Activated CD4-positive, CD25-positive, alpha-beta regulatory T cell (primary cell): ENCODE measurements around the gene TXNDC2.
"Not testable (repeated sequence)": the region's sequence is repeated elsewhere in the genome, so short reads cannot be mapped to it uniquely, and the experiment has no call there.

Experiments
- DNase-seq, 4 experiments: peaks; one replicate each; lab custom pipeline; 2025; lab: John Stamatoyannopoulos, UW

TXNDC2 gene

DNA sequence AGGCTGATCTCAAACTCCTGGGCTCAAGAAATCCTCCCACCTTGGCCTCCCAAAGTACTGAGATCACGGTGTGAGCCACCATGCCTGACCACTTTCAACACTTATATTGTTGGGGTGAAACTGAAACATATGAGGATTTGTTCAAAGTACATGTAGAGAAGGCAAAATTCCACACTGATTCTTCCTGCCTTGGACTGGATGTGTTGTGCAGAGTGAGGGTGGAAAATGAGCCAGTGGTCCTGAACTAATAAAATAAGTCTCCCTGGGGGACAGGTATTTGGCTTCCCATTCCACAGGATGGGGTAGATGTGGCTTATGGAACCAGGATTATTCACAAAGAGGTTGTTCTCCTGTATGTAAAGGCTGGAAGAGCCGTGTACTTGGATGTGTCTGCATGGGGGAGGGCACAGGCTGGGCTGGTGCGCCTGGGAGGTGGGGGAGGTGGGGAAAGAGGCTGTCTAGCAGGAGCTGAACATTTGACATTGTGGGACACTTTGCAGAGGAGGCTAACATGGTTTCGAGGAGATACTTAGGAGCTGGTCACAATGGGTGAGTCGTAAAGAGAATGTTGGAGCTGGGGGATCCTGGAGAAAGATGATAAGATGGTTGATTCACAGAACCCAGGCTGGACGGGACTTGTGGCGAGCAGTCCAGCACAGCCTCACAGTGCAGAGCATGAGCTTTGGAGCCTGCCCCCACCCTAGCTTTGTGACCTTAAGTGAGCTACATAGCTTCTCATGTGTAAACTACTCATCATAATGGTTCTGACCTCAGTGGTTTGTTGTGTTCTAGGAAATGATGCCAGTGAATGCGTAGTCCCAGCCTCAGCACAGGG, at the start of gene TXNDC2:
TSS of gene TXNDC2 (plus strand) at position 804 of the 835 bp plus-strand sequence. CDS start 708 bp downstream, outside the sequence.
- DNase-seq = no peak

DNA sequence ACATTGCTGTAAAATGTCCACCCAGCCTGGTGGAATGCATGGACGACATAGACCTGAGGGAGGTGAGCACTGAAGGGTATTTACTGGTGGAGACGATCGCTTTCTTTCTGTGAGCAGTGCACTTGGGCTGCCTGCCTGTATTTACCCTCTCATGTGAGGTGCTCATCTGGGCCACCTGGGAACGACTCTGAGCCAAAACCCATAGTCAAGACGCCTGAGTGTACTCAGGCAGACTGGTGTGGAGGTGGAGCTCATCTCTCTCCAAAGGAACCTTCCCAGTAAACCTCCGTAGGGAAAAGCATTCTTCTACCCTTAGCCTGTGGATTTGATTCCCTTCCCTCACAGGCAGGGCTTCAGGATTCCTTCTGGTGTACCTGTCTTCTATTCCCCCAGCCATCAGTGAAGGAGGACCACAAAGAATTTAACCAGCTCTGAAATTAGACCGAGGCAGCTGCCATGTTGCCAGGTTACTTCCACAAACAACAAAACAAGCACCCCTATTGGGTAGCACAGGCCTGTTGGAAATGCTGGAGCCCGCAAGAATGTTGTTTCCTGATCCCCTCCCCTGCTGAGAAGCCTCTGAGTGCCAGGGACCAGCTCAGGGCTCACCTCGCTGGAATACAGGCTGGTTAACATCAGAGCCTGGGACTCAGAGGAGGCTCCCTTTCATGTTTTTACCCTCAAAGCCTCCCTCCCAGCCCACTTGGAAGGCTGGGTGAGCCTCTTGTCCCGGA, 47.5 kb upstream of the TXNDC2 start:
- no peak for DNase-seq

DNA sequence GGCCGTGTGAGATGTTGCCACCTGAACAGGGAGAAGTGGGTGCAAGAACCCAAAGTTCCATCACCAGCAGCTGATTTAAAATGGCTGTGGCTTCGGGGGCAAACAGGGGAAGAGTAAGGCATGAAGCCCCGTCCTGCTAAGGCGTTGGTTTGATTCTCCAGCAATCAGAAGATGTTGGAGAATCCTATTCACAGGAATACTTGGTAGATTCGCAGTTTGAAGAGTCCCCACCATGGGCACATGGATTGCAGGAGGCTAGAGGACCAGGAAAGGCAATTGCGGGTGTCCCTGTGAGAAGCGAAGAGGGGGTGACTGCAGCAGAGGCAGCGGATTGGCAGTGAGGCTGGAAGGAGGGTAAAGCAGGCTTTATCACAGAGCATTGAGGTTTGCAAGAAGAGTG, 46.6 kb upstream of the TXNDC2 start:
- DNase-seq = no peak

DNA sequence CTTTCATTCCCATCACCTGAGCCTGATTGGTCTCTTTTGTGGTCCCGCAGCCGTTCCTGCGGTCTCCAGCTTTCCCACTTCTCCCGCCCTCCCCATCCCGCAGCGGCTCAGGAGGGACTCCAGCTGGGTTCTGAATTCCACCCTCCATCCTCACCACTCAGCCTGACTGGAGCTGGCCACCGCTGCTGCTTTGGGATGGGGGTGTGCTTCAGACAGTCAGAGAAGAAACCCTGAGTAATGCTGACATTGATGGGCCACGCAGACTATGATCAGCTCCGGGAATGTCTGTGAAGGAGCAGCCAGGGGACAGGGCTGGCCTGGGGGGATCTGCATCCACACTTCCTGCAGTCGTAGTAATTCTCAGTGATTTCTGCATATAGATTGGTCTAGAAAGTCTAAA, 45.9 kb upstream of the TXNDC2 start:
- no peak for DNase-seq

DNA sequence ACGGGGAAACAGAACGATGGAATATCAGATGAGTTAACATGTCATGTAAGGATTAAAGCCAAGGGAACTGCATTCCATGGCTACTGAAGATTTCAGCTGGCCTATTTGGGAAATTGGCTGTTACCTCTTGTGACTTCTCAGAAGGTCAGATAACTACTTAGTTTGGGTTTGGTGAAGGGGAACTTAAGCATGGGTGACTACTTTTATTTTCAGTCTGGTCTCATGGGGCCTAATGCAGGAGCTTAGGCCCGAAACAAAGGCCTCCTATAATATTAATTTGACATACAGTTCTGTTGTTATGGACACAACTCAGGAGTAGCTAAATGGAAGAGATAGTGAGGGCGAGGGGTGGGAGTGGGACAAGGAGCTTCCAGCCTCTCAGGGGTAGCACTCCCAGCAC, 44.0 kb upstream of the TXNDC2 start:
- DNase-seq = no peak

DNA sequence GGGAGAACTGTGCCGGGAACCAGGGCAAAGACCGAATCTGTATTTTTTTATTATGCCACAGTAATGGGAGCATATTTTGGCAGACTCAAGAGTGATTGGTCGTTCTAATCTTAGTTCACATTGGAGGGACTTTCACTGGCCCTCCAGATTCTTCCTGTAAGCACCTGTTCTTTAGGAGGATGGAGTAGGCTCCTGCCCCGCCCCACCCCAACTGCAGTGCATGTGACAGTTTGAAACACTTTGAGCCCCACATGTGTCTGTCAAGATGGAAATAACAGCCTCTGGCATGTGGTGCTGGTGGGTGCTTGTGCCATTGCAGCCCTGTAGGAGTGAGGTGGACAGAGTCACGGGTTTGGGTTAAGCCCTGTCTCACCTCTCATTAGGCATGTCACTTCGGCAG, 43.3 kb upstream of the TXNDC2 start:
- DNase-seq = no peak

DNA sequence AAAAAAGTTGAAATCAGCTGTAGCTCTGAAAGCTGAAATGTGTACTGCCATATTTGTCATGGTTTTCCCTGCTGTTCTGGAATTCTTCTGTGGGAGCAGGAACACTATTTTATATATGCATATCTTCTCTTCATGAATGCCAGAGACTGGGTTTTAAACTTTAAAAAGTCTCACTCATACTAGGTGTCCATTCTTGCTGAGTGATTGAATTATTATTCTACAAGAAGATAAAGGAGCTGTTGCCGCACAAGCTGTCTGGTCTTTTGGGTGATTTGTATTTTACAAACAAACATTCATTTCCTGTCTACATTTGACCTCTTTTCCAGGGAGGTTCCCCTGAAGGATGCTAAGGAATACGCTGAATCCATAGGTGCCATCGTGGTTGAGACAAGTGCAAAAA, 40.5 kb upstream of the TXNDC2 start:
- no peak for DNase-seq

DNA sequence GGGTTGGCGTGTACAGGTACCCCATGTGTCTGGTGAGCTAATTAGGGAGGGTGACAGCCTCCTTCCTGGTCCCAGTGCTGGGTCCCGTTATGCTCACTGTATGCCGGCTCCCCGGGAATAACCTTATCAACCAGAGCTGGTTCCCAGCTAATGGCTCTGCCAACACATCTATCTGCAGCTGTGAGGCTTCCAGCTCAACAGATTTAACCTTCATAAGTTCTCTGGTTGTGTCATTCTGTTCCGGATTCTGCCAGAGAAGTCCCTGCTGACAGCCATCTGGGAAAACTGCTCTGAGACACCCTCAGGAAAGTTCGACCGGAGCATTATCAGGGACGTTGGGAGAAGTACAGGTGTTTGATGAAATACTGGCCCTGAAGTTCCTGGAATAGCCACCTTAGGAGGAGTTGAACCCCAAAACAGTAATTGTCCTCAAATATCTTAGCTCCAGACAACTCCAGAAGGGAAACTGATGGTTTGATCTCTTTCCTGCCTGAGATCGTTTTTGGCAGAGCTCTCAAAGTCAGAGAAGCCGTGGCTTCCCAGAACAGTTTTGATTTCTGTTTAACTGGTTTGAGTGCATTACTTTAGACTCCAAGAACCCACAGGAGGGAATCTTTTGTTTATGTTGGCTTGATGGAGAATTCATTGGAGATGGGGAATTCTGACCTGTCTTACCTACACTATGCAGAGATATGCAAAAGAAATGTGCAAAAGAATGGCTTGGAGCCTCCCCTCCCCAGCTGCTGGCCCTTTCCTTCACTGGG, 39.4 kb upstream of the TXNDC2 start:
- no peak for DNase-seq

DNA sequence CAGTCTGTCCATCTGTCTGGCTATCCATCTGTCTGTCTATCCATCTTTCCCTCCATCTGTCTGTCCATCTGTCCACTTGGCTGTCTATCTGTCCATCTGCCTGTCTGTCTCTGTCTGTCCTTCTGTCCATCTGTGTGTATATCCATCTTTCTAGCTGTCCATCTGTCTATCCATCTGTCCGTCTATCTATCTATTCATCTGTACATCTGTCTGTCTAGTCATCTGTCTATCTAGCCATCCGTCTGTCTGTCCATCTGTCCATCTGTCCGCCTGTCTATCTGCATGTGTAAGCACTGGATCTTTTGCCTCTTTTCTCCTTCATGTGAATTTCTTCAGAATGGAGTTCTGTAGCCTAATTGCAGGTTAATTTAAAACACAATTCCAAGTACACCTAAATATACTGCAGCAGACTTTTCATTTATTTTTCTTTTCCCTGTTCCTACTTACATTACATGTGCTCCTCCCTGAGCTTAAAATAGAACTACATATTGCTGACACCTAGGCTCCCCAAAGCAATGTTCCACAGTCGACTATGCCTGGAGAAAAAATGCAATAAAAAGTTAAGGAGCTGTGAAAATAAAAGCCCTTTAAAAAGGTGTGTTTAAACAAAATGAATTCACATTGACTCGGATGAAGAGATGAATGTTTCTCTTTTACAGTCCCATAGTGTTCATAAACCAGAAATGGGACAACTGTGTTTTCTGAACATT, 37.4 kb upstream of the TXNDC2 start:
- DNase-seq = no peak

DNA sequence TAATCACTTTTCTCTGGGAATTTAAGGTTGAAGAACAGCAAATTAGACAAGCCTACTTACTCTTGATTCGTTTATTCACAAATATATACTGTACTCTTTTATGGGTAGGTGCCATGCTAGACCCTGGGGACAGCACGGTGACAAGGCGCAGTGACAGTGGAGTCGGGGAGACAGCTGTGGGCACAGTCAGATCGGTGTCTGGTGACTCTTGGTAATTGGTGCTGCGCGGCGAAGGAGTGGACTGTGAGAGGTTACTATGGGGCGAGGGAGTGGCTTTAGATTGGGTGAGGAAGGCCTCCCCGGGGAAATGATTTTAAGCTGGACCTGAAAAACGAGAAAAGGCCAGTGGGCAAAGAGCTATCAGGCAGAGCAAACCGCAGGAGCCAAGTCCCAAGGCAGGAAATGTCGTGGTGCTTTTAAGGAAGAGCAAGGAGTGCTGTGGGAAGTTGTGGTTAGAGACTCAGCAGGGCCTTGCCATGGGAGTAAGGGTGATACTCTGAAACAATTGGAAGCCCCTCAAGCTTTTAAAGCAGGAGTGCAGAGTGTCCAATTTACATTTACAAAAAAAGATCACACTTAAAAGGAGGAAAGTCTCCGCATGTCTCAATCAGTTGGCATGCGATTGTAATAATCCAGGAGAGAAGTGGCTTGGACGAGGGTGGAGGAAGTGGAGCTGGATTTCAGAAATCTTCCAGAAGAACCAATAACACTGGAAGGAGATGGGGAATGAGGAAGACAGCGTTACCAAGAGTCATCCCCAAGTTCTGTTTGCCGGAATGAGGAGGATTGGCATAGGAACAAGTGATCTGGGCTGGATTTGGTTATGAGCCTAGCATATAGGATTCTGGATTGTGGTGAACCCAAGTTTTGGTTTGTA, 36.1 kb upstream of the TXNDC2 start:
- DNase-seq = no peak

DNA sequence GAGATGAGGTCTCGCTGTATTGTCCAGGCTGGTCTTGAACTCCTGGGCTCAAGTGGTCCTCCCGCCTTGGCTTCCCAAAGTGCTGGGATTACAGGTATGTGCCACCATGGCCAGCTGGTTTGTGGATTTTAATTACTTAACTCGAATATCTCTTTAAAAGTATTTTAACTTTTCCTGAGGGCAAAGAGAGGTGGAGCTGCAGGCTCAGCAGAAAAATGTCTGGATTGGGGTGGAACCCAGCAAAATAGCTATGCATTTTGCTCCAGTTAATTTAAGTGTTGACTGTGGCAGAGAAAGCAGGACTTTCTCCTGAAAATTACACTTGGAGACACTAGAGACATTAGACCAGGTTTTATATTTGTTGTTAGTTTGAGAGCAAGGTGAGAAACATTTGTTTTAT, 35.5 kb upstream of the TXNDC2 start:
- DNase-seq = no peak

DNA sequence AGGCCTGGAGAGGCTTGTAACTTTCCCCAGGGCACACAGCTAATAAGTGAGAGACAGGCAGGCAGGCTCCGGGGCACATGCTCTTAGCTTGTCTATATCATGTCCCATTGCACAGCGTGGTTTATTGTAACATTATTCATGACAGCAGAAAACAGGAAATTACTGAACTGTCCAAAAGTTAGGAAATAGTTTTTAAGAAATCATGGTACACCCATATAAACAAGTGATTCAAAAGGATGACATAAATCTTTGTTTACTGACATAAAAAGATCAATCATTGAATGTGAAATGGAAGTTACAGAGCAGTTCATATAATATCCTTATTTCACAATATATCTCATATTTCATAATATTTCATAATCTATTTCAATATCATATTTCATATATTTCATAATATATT, 34.3 kb upstream of the TXNDC2 start:
- no peak for DNase-seq

DNA sequence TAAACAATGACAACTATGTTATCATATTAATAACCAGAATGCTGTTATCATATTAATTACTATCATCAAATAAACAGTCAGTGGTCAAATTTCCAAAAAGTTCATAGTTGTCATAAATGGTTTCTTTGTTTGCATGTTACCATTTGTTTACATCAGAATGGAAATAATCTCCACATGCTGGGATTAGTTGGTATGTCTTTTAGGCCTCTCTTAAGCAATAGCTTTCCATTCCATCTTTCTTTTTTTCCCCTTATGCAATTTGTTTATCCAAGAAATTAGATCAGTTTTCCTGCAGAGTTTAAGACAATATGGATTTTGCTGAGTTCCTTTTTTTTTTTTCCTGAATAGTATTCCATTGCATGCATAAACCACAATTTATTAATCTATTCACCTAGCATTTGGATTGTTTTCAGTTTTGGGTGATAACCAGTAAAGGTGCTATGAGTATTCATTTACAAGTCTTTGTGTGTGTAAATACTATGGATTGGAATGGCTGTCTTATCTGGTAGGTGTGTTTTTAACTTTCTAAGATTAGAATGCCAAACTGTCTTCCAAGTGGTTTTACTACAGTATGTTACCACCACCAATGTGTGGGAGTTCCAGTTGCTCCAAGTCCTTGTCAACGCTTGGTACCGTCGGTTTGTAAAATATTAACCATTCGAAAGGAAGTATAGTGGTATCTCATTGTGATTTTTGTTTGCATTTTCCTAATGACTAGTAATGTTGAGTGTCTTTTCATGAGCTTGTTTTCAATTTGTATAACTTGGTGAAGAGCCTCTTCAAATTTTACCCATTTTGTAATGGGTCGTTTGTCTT, 33.3 kb upstream of the TXNDC2 start:
- DNase-seq = no peak

DNA sequence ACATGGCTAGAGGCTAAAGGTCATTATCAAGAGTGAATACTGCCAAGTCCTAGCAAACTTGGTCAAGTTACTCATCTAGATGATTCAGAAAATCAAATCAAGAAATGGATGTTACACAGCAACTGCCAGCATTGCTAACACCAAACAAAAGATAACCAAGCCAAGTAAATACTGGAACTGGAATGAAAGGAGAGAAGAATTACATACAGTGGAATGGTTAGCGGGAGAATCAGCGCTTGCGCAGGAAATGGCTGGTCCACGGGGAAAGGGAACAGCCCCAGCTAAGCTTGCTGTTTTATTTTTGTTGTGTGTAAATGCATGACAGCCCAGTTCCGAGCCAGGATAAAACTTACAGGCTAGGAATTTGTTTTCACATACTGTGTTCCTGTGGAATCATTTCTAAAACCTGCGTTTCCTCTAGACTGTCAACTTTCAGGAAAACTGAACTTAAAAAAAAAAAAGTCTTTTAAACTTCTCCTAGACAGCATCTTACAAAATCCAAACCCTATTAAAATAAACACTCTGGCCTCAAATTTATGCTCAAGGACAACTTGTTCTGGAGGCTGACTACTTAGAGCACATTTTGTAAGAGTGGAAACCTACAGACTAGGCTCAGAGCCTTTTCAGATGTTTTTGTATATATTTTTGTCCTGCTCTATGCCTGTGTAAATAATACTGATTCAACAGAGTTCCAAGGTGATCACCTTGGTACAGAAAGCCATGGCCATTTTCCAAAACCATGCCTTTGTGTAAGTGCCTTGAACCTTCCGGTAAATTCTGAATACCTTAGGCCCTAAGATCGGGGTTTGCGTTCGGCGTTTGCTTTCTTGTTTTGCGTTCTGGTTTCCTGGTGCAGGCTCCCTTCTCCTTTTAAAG, 30.7 kb upstream of the TXNDC2 start:
- DNase-seq = no peak

DNA sequence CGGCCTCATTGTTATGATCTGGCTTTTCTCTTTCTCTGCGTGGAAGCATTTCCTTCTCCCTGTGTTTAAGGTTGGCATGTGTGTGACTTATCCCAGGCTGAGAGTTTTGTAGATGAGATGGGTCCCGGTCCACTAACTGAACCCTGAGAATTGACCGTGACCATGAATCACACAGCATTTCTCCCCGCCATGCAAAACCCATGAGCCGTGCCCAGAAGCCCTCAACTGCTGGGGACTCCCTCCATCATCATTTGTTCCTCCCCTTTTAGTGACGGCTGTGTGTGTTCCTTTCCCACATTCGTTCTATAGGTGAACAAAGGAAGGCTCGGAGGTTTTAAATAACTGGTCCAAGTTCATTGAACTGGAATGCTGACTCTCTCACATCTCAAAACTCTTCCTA, 30.1 kb upstream of the TXNDC2 start:
- no peak for DNase-seq

DNA sequence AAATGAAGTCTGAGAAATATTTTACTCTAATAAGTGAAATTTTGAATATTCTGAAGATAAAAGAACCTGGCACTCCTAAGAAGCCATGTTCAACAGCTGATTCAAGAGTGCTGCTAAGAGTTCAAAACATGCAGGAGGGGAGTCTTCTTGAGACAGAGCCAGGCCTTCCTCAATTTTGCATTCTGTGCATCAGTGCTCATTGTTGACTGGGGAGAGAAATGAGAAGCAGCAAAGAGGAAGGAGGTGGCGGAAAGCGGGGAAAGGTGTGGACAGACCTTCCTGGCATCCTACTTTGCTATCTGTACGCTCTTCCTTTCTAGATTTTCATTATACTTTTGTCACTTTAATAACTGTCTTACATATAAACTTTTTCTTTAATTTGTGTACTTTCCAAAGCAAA, 29.7 kb upstream of the TXNDC2 start:
- DNase-seq = no peak

DNA sequence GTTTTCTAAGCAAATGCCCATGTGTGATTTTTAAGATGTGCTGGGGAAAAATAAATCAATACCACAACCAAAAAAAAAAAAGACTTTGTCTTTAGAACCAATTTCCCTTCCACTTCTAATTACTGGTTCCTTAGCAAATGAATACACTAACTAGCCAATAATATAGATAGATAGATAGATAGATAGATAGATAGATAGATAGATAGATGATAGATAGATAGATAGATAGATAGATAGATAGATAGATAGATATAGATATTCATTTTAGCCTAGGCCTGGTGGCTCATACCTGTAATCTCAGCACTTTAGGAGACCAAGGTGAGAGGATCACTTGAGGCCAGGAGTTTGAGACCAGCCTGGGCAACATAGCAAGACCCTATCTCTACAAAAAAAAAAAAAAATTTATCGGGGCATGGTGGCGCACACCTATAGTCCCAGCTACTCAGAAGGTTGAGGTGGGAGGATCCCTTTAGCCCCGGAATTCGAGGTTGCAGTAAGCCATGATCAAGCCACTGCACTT, 28.2 kb upstream of the TXNDC2 start:
- DNase-seq = not testable (repeated sequence)

DNA sequence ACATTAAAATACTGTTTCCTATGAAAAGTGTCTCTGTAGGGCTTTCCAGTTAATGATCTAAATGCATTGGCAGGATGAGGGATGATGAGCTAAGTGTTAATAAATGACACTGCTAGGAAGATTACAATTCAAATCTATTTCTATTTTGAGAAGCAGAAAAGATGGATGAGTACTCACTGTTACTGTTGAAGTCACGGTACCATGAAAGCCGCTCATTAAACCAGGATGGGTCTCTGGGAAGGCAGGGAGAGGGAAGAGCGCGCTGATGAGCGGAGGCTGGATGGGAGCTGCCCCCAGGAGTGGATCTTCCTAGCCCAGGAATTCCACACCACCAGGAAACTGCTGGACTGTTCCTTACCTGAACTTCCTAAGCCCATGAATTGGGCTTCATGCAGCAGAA, 27.1 kb upstream of the TXNDC2 start:
- DNase-seq = no peak

DNA sequence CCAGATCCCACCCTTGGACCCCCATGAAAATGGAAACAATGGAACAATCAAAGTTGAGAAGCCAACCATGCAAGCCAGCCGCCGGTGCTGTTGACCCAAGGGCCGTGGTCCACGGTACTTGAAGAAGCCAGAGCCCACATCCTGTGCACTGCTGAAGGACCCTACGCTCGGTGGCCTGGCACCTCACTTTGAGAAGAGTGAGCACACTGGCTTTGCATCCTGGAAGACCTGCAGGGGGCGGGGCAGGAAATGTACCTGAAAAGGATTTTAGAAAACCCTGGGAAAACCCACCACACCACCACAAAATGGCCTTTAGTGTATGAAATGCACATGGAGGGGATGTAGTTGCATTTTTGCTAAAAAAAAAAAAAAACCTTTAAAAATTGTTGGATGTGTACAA, 26.5 kb upstream of the TXNDC2 start:
- no peak for DNase-seq
